K562 (cell line): ENCODE measurements around the gene CLSTN2.

ENCODE experiments used
- ZKSCAN3 ChIP-seq: fragments of 250-450 bp; sonication (Bioruptor Pico); IDR thresholded peaks from 2 replicates; pipeline ENCODE4 v1.4.0; 2020
- TF ChIP-seq, protein P1 (sequence below), 2 experiments: fragments of 450-650 bp; formaldehyde crosslinking in 1 of 2; IDR thresholded peaks; 2 replicates each; pipeline versions ENCODE4 v1.4.0 to v1.6.1; 2014 to 2020; ENCODE audit warnings: mild to moderate bottlenecking in 2 of 2, borderline replicate concordance in 1 of 2, low read depth in 1 of 2

DNA sequence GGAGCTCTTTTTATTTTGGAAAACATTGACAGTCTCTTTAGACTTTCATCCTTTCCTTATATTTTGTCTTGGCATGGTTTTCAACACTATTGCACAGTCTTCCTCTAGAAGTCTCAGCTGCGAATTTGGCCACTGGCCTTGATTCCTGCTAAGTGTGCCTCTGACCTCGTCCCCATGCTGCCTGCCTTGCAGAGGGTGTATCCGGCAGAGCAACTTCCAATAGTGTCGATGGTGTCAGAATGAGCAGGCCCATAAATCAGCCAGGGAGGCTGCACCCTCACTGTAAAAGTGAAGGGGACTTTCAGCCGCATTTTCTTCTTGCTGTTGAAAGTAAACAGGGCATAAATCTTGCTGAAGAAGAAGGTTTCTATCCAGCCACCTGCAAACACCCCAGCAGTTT is 406.2 kb downstream of the CLSTN2 start:
- no peak for TF ChIP-seq ZKSCAN3 (CRISPR knock-in tag)
- TF ChIP-seq, protein P1, sequence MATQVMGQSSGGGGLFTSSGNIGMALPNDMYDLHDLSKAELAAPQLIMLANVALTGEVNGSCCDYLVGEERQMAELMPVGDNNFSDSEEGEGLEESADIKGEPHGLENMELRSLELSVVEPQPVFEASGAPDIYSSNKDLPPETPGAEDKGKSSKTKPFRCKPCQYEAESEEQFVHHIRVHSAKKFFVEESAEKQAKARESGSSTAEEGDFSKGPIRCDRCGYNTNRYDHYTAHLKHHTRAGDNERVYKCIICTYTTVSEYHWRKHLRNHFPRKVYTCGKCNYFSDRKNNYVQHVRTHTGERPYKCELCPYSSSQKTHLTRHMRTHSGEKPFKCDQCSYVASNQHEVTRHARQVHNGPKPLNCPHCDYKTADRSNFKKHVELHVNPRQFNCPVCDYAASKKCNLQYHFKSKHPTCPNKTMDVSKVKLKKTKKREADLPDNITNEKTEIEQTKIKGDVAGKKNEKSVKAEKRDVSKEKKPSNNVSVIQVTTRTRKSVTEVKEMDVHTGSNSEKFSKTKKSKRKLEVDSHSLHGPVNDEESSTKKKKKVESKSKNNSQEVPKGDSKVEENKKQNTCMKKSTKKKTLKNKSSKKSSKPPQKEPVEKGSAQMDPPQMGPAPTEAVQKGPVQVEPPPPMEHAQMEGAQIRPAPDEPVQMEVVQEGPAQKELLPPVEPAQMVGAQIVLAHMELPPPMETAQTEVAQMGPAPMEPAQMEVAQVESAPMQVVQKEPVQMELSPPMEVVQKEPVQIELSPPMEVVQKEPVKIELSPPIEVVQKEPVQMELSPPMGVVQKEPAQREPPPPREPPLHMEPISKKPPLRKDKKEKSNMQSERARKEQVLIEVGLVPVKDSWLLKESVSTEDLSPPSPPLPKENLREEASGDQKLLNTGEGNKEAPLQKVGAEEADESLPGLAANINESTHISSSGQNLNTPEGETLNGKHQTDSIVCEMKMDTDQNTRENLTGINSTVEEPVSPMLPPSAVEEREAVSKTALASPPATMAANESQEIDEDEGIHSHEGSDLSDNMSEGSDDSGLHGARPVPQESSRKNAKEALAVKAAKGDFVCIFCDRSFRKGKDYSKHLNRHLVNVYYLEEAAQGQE (IDR thresholded peaks at IDR 0.05; ENCODE audit: borderline replicate concordance), result no peak
- TF ChIP-seq, protein P1 (CRISPR knock-in tag; IDR thresholded peaks at IDR 0.05; ENCODE audit: low read depth), result no peak
